Ureter (tissue), 1 donor: Measurements from ENCODE around the gene TSPAN18. TPM values are rescaled to one million over a fixed set of nuclear protein-coding genes. Genes with fewer than 3 reads are reported as not detected.

Source experiments
- DNase-seq: peaks from one replicate; pipeline ENCODE4 v3.0.0-alpha.2; 2020; ENCODE audit warnings: low spot score
- total RNA-seq: library from RNA; stranded (reverse); gene quantifications from one replicate; pipeline ENCODE4 v1.2.4, GENCODE V29; 2023
- donor health status: DM: yes; HTN: yes; CAD: no.

TSPAN18 gene
- 19.1 TPM for total RNA-seq

GRCh38 chr11:44726283-44727113 lies at the start of gene TSPAN18:
TSS of gene TSPAN18 (plus strand) at chr11:44726962. CDS start at chr11:44906417, 179,455 bp downstream.
- no peak for DNase-seq

GRCh38 chr11:44680982-44681597 lies 45.7 kb upstream of the TSPAN18 start:
- no peak for DNase-seq

GRCh38 chr11:44681698-44682097 lies 45.1 kb upstream of the TSPAN18 start:
- DNase-seq = no peak

GRCh38 chr11:44684859-44685281 lies 41.9 kb upstream of the TSPAN18 start:
- DNase-seq = no peak

GRCh38 chr11:44687388-44687787 lies 39.4 kb upstream of the TSPAN18 start:
- no peak for DNase-seq

GRCh38 chr11:44689265-44689664 lies 37.5 kb upstream of the TSPAN18 start:
- DNase-seq = no peak

- no peak for DNase-seq
These were observed 36.1 kb upstream of the TSPAN18 start for GRCh38 chr11:44690651-44691050.

- no peak for DNase-seq
These were observed 34.3 kb upstream of the TSPAN18 start for GRCh38 chr11:44692460-44692859.

- DNase-seq = no peak
These were observed 33.1 kb upstream of the TSPAN18 start for GRCh38 chr11:44693654-44694119.

- no peak for DNase-seq
These were observed 32.3 kb upstream of the TSPAN18 start for GRCh38 chr11:44694443-44694842.

- no peak for DNase-seq
These were observed 31.5 kb upstream of the TSPAN18 start for GRCh38 chr11:44695169-44695833.

- DNase-seq = no peak
These were observed 28.4 kb upstream of the TSPAN18 start for GRCh38 chr11:44698252-44698912.

GRCh38 chr11:44699497-44700408 lies 27.0 kb upstream of the TSPAN18 start:
- DNase-seq = no peak

- no peak for DNase-seq
These were observed 25.5 kb upstream of the TSPAN18 start for GRCh38 chr11:44701276-44701675.

- no peak for DNase-seq
These were observed 23.9 kb upstream of the TSPAN18 start for GRCh38 chr11:44702889-44703288.

GRCh38 chr11:44707094-44707493 lies 19.7 kb upstream of the TSPAN18 start:
- DNase-seq = no peak

GRCh38 chr11:44708009-44708408 lies 18.8 kb upstream of the TSPAN18 start:
- no peak for DNase-seq

GRCh38 chr11:44708523-44709280 lies 18.1 kb upstream of the TSPAN18 start:
- DNase-seq = no peak

GRCh38 chr11:44709281-44709562 lies 17.5 kb upstream of the TSPAN18 start:
- DNase-seq = no peak

GRCh38 chr11:44709966-44710365 lies 16.8 kb upstream of the TSPAN18 start:
- DNase-seq = no peak
